ENCODE measurements around the gene SPANXN4. TPM values are rescaled to one million over a fixed set of nuclear protein-coding genes. Genes with fewer than 3 reads are reported as not detected.

SPANXN4 gene
- not detected in 2 replicates for total RNA-seq (2014; rRNA removed)
- polyA plus RNA-seq (2012) = not detected

- no peak for DNase-seq (ENCODE audit: low read depth)
Observed at GRCh38 chrX:143025628-143026027, at the start of gene SPANXN4. Gene SPANXN4, plus strand, starts transcription at chrX:143025928. Its CDS starts 87 bp downstream, at chrX:143026015.

- no peak for DNase-seq (ENCODE audit: low read depth)
Observed at GRCh38 chrX:142977128-142977914, 48.4 kb upstream of the SPANXN4 start.

GRCh38 chrX:142978130-142978684 is 47.5 kb upstream of the SPANXN4 start:
- no peak for DNase-seq (ENCODE audit: low read depth)

- DNase-seq (ENCODE audit: low read depth) = no peak
Observed at GRCh38 chrX:142982679-142983078, 43.0 kb upstream of the SPANXN4 start.

GRCh38 chrX:142994988-142995387 is 30.7 kb upstream of the SPANXN4 start:
- no peak for DNase-seq (ENCODE audit: low read depth)

- DNase-seq (ENCODE audit: low read depth) = peak; percentile 0
Observed at GRCh38 chrX:142998447-142999198, 27.1 kb upstream of the SPANXN4 start.

- DNase-seq (ENCODE audit: low read depth) = peak; percentile 0
Observed at GRCh38 chrX:142999199-142999701, 26.5 kb upstream of the SPANXN4 start.

GRCh38 chrX:143002206-143002605 is 23.5 kb upstream of the SPANXN4 start:
- DNase-seq (ENCODE audit: low read depth) = no peak

- DNase-seq (ENCODE audit: low read depth) = no peak
Observed at GRCh38 chrX:143017272-143017671, 8.5 kb upstream of the SPANXN4 start.

GRCh38 chrX:143027275-143027674 is 1.5 kb downstream of the SPANXN4 start:
- DNase-seq (ENCODE audit: low read depth) = no peak

GRCh38 chrX:143047511-143047910 is 21.8 kb downstream of the SPANXN4 start:
- DNase-seq (ENCODE audit: low read depth) = no peak

GRCh38 chrX:143058120-143058519 is 32.4 kb downstream of the SPANXN4 start:
- no peak for DNase-seq (ENCODE audit: low read depth)

GRCh38 chrX:143081231-143081630 is 55.5 kb downstream of the SPANXN4 start:
- no peak for DNase-seq (ENCODE audit: low read depth)

- DNase-seq (ENCODE audit: low read depth) = no peak
Observed at GRCh38 chrX:143082537-143082936, 56.8 kb downstream of the SPANXN4 start.

Measured in LHCN-M2 (cell line).